DMS53 (cell line): ENCODE data around the gene FNDC10.
"Not testable (repeated sequence)": the region's sequence is repeated elsewhere in the genome, so short reads cannot be mapped to it uniquely, and the experiment has no call there.

Experiments
- DNase-seq: peaks from one replicate; lab custom pipeline; 2025; lab: John Stamatoyannopoulos, UW

The FNDC10 gene

GRCh38 chr1:1599030-1599934, 653 bp downstream of the FNDC10 start:
- peak; percentile 78 for DNase-seq

GRCh38 chr1:1598720-1599029, 1.3 kb downstream of the FNDC10 start:
- DNase-seq: no peak

DNA sequence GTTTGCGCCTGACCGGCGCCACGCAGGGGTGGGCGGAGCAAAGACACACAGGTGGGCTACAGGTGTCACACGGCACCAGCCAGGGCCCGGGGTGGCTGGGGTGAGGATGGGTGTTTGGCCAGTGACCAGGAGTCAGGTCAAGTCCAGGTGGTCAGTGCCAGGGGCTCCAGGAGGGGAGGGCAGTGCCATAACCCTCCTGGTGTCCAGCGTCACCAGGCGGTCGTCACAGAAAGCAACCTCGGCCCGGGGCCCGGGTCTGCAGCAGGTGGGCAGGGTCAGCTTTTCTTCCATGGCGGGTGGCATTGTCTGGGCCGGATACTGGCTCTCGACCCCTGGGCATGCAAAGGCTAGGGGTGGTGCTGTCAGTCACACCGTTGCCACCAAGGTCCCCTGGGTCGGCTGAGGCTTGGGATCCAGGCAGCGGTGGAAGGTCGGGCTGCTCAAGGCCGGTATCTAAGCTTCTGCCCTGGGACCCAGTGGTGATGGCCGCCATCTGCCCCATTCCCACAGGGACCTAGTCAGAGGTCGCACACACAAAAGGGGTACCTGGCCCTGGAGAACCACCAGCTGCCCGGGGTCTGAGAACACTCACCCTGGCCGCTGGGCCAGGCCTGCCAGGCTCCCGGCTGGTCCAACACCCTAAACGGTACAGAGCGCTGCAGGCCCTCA, 1.8 kb downstream of the FNDC10 start:
- peak; percentile 61 for DNase-seq

- peak; percentile 81 for DNase-seq
Measured at GRCh38 chr1:1597275-1597930, 2.5 kb downstream of the FNDC10 start.

- no peak for DNase-seq
Measured at GRCh38 chr1:1596493-1597274, 3.3 kb downstream of the FNDC10 start.

DNA sequence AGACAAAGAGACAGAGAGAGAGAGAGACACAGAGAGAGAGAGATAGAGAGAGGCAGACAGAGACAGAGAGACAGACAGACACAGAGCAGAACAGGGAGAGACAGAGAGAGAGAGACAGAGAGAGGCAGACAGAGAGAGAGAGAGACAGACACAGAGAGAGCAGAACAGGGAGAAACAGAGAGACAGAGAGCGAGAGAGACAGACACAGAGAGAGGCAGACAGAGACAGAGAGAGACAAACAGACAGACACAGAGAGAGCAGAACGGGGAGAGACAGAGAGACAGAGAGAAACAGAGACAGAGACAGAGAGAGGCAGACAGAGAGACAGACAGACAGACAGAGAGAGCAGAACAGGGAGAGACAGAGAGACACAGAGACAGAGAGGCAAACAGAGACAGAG, 4.6 kb downstream of the FNDC10 start:
- DNase-seq: not testable (repeated sequence)

- DNase-seq: peak; percentile 95
Measured at GRCh38 chr1:1594602-1595260, 5.2 kb downstream of the FNDC10 start.

DNA sequence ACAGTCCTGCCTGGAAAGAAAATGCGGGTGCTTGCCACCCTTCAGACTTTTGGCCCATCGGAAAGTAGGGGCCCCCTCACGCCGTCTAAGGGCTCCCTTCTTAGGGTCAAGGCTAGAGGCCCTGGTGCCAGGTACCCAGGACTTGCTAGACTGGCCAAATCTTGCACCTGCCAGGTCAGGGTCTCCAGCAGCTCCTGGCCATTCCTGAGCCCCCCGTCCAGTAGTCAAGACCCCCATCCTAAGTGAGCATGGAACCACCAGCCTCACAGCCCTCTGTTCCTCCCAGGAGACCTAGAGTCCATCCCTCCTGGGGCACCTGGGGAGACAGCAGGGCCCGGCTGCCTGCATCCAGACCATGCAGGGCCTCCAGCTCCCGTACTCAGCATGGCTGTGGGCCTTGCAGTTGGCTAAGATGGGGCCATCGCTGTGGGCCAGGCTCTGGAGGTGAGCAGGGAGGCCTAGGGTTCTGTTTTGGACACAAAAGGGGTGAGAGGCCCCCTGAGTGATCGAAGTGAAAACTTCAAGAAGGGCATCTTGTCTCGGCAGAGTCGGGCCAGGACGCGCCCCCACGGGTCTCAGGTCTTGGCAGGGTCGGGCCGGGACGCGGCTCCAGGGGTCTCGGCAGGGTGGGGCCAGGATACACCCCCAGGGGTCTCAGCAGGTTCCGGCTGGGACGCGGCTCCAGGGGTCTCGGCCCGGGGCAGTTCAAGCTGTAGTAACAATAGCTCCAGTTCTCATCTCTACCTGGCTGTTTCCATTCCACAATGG, 5.9 kb downstream of the FNDC10 start:
- no peak for DNase-seq

GRCh38 chr1:1591452-1591851, 8.5 kb downstream of the FNDC10 start:
- peak; percentile 57 for DNase-seq

GRCh38 chr1:1583347-1584010, 16.5 kb downstream of the FNDC10 start:
- no peak for DNase-seq

GRCh38 chr1:1582585-1583346, 17.2 kb downstream of the FNDC10 start:
- no peak for DNase-seq

- DNase-seq: no peak
Measured at GRCh38 chr1:1578371-1578940, 21.5 kb downstream of the FNDC10 start.

DNA sequence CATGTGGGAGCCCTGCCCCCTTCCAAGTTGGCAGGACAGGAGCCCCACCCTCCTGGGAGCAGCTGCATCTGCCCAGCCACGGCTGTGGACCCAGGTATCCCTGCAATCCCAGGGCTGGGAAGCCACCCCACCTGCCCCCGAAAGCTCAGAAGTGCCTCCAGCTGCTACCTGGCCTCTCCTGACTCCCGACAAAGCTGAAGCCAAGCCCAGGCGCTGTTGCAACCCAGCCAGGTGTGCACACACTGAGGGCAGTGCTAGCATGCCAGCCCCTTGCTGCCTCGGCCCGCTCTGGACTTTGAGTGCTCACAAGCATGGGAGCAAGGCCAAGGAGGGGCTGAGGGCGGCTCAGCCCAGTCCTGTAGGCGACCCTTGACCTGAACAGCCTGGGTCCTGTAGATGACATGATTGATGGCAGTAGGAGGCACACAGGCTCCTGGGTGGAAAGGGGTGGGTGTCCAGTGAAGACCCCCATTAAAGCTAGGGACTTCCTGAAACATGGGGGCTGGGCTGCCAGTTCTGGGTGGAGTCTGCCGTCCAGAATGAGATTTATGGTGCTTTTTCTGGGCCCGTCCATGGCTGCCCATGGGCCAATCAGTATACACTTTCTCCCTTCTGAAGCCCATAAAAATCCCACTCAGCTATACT, 22.4 kb downstream of the FNDC10 start:
- peak; percentile 67 for DNase-seq

DNA sequence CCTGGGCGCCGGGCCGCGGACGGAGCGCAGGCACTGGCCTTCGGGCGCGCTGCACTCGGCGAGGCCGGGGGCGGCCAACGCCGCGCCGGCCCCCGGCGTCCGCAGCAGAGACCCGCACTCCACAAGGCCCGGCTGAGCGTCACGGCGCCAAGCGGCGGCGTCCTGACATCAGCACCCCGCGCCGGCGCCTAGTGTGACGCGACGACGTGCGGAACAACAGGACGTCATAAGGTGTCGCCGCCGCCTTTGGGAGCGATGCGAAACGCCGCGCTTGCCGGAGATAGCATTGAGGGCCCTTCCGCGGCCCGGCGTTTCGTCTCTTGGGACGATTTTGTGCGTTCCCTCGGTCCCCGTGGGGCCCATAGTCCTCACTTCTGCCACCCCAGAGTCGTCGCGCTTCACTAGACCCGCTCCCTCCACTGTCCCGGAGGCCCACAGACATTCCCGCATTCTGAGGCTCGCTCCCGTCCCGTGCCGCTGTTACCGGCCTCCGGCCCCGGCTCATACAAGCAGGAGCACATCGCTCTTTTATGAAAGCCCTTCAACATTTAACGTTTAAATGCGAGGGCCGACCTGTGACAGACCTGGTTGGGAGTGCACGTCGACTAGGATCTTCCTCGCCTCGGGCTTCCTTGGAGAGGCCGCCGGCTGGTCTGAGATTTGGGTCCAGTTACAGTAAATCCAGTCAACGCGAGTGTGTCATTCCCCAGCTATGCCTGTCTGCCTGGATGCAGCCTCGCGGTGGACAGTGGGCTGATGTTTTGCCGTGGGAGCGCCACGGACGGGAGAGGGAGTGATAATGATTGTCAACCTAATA, 25.0 kb downstream of the FNDC10 start, which contains the start of gene SSU72:
TSS of gene SSU72 (minus strand) at position 143 of the 817 bp plus-strand sequence. CDS start 306 bp downstream, outside the sequence.
- DNase-seq: peak; percentile 98

DNA sequence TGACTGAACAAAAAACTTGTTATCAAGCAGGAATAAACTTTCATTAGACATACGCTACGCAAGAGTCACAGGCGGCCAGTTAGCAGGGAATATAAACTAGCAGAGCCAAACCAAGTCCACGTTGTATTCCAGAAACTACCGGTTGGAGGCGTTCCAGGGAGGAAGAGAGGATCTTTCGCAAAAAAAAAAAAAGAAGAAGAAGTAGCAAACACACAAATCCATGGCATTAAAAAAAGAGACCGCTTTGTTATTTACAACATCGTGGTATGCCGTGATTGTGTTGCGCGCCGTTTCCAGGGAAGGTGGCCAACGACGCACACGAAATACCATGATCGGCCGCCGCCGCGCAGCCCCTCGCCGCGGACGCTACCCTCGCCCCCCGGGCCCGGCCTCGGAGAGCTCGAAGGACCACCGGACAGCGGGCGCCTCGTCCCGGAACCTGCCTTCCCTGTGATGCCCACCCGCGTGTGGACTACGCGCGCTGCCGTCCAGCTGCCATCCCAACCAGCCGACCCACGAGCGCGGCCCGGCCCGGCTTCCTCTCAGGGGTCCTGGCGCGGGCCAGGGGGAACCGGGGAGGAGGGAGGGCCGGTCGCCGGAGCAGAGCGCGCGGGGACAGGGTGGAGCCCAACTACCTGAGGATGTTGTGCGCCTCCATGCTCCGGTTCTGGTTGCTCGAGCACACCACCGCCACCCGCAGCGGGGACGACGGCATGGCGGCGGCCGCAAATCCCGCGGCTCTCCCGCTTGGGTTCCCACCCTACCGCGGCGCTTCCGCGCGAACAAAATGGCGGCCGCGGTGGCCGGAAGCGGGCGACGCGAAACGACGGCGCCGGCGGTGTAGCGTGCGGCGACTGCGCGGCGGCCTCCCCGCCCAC, 25.9 kb downstream of the FNDC10 start:
- peak; percentile 92 for DNase-seq

- DNase-seq: no peak
Measured at GRCh38 chr1:1569341-1569740, 30.6 kb downstream of the FNDC10 start.

- DNase-seq: no peak
Measured at GRCh38 chr1:1567891-1568291, 32.0 kb downstream of the FNDC10 start.
